ENCODE measurements around the gene SLC35A4.
A peak's percentile ranks its signal among the peaks of the same experiment; 100 is the strongest.

Gene SLC35A4

GRCh38 chr5:140564196-140565023, at the start of gene SLC35A4, which contains the start of gene APBB3:
Gene SLC35A4 (plus strand): TSS chr5:140564828. CDS start chr5:140567170, 2,342 bp downstream.
Gene APBB3 (minus strand): TSS chr5:140564598. CDS start chr5:140564245, 353 bp downstream.
- peak; percentile 99 to 100 for DNase-seq (ENCODE audit: low read depth in 2 of 2)
- TF ChIP-seq CTCF (IDR thresholded peaks at IDR 0.05; ENCODE audit: low read depth, low read length) = no peak
- peak within 1 kb of the TSS; percentile 90 to 95 for H3K4me3 ChIP-seq (replicated peaks in 1 of 2; ENCODE audit: low read depth in 2 of 2, low read length in 2 of 2)

- TF ChIP-seq CTCF (IDR thresholded peaks at IDR 0.05; ENCODE audit: low read depth, low read length) = no peak
- no peak overlapping the region for H3K4me3 ChIP-seq (replicated peaks in 1 of 2; ENCODE audit: low read depth in 2 of 2, low read length in 2 of 2)
- no peak for DNase-seq (ENCODE audit: low read depth in 2 of 2)
Measured at GRCh38 chr5:140524003-140524402, 40.6 kb upstream of the SLC35A4 start.

GRCh38 chr5:140540227-140540626, 24.4 kb upstream of the SLC35A4 start:
- DNase-seq (ENCODE audit: low read depth in 2 of 2) = no peak
- TF ChIP-seq CTCF (IDR thresholded peaks at IDR 0.05; ENCODE audit: low read depth, low read length) = no peak
- no peak overlapping the region for H3K4me3 ChIP-seq (replicated peaks in 1 of 2; ENCODE audit: low read depth in 2 of 2, low read length in 2 of 2)

GRCh38 chr5:140542972-140543371, 21.7 kb upstream of the SLC35A4 start:
- H3K4me3 ChIP-seq (replicated peaks in 1 of 2; ENCODE audit: low read depth in 2 of 2, low read length in 2 of 2) = no peak overlapping the region
- DNase-seq (ENCODE audit: low read depth in 2 of 2) = no peak
- no peak for TF ChIP-seq CTCF (IDR thresholded peaks at IDR 0.05; ENCODE audit: low read depth, low read length)

GRCh38 chr5:140544986-140545385, 19.6 kb upstream of the SLC35A4 start:
- TF ChIP-seq CTCF (IDR thresholded peaks at IDR 0.05; ENCODE audit: low read depth, low read length) = no peak
- DNase-seq (ENCODE audit: low read depth in 2 of 2) = no peak
- H3K4me3 ChIP-seq (replicated peaks in 1 of 2; ENCODE audit: low read depth in 2 of 2, low read length in 2 of 2) = no peak overlapping the region

- TF ChIP-seq CTCF (IDR thresholded peaks at IDR 0.05; ENCODE audit: low read depth, low read length) = no peak
- no peak overlapping the region for H3K4me3 ChIP-seq (replicated peaks in 1 of 2; ENCODE audit: low read depth in 2 of 2, low read length in 2 of 2)
- no peak for DNase-seq (ENCODE audit: low read depth in 2 of 2)
Measured at GRCh38 chr5:140545606-140546005, 19.0 kb upstream of the SLC35A4 start.
